Stimulated activated CD8-positive, alpha-beta memory T cell treated with anti-CD3 and anti-CD28 coated beads, Interleukin-15, amount 100 ng/mL, for 24 hours (primary cell): Measurements from ENCODE around the gene GLDN.

ENCODE experiments used
- DNase-seq: peaks from one replicate; pipeline ENCODE4 v3.0.0-alpha.2; 2020; ENCODE audit warnings: low read depth

Gene GLDN

GRCh38 chr15:51356983-51357382 is 15.5 kb downstream of the GLDN start:
- no peak for DNase-seq

DNA sequence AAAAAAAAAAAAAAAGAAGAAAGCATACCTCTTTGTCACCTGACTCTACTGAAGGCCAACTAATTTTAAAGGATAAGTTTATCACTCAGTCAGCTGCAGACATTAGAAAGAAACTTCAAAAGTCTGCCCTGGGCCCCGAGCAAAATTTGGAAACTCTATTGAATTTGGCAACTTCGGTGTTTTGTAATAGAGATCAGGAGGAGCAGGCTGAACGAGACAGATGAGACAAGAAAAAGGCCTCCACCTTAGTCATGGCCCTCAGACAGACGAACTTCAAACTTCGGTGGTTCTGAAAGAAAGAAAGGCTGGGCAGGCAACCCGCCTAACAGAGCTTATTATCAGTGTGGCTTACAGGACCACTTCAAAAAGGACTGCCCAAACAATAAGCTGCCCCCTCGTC is 18.5 kb downstream of the GLDN start:
- no peak for DNase-seq

DNA sequence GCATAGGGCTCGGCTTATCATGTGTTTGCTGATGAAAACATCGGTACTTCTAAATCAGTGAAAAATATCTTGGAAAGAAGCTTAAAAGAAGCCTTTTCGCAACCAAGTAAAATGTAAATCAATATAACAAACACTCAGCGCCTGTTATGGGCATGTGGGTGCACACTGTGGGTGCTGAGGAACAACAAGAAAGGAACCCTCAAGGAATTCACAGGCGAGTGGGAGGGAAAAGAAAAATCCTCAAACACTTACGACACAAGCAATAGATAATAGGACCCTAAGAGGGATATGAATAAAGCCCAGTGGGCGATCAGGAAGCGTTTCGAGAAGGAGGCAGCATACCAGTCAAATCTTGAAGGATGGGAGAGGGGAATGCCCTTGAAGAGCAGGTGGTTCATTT is 21.9 kb downstream of the GLDN start:
- DNase-seq: no peak

- no peak for DNase-seq
Observed at GRCh38 chr15:51365417-51365816, 24.0 kb downstream of the GLDN start.

DNA sequence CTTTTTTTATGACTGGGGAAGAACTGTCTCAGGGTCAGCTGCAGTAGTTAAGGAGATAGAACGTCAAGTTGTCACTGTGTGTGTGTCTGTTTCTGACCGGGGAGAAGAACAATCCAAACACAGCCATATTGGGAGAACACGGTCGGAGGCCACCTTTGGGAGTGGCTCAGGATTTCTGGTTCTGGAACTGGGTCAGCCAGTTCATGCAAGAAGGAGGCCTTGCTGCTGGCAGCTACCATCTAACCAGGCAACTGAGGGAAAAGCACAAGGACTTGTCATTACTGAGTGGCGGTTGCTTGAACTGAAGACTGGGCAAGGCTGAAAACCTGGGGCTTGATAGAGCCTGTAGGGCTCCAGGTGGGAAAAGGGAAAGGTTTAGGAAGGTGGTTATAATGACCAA is 24.6 kb downstream of the GLDN start:
- no peak for DNase-seq

DNA sequence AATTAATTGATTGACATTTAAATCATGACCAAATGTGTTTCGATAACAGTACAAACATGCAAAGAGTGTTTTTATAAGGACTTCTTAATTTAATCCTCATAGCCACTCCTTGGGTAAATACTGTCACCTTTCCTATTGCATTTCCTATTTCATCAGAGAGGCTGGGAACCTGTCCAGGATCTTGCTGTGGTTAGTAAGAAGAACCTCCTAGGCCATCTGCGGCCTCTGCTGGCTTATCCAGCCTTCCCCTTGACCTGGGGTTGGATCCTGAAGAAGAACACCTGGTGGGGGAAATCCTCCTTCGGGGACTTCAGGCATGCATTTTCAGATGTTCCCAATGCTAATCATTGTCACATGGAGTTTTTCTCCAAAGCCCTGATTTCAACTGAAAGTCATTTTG is 25.5 kb downstream of the GLDN start:
- DNase-seq: no peak

DNA sequence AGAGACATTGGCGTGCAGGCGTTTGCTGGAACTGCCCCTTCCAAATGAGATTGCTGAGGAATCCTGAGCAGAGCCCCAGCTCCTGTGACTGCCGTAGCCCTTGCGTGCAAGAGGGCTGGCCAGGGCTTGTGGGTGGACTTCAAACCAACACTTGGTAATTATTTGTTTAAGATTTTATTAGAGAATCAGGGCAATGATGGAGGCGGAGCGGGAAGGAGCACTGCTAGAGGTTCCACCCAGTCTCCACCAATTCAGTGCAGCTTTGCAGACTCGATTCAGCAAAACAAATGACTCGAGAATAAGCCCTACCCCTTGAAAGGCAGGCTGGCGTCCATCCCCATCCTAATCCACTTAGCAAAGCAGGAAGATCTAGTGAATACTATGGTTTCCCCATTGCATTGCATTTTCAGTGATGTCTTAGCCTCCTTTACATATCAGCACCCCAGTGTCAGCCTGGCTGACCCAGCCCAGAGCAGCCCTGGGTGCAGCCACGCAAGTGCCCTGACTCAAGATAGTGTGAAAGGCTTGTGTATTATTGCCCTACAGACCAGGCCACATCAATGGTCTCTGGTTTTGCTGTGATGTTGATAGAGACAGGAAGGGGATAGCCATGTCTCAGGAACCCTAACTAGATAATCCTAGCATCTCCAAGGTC is 26.0 kb downstream of the GLDN start:
- DNase-seq: no peak

GRCh38 chr15:51368307-51368706 is 26.9 kb downstream of the GLDN start:
- no peak for DNase-seq

GRCh38 chr15:51368751-51369450 is 27.4 kb downstream of the GLDN start:
- DNase-seq: no peak

DNA sequence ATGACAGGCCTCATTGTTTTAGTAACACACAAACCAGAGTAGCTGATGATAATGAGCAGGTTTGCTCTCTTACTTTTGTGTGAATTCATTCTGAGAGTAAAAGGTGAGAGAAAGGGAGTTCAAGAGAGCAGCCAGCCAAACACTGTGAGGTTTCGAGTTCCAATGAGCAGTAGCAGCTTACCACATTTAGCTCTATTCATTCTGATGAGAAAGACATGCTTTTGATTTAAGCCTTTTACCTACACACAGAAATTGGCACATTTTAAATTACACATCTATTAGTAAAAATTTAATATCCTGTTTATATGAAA is 28.0 kb downstream of the GLDN start:
- no peak for DNase-seq

GRCh38 chr15:51371266-51371665 is 29.8 kb downstream of the GLDN start:
- no peak for DNase-seq

DNA sequence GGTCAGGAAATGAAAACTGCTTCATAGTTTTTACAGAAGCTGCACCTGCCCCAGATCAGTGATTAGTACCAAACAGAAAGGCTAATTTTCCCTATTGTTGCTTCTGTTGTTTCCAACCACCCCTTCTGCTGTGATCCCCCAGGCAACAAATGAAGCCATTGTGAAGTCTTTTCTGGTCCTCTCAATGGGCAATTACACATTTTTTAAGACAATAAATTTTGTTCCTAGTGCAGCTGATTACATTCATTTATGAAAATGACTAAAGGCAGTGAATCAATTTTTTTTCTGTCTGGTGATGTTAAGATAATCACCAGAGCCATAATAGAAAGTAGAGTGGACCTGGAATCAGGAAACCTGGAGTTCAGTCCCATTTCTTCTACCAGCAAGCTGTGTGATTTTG is 32.7 kb downstream of the GLDN start:
- DNase-seq: no peak

- DNase-seq: no peak
Observed at GRCh38 chr15:51375966-51376640, 34.6 kb downstream of the GLDN start.

DNA sequence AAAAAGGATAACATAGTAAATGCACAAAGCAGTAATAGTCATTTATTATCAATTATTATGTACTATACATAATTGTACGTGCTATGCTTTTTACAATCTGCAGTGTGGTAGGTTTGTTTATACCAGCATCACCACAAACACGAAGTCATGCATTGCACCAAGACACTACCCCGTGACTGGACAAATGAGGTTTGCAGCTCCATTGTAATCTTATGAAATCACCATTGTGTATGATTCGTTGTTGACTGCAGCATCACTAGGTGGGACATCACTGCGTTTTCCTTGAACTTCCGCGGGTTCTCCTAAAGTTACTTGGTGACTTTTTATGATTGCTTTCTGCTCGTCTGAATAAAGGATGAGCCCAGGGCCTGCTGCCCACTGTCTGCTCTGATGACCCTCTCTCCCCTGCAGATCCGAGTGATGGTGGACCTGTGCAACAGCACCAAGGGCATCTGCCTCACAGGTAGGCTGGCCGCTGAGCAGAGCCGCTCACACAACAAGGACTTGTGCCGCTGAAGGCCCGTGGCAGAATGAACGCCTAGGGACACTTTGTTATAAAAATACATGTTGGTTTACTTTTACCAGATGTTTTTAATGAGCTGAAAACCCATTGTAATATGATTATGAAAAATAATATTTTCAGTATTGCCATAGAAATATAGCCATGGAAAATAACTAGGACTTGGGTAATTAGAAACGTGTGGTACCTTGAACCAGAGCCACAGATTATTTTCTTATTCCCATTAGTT is 35.8 kb downstream of the GLDN start:
- no peak for DNase-seq

GRCh38 chr15:51378406-51378805 is 37.0 kb downstream of the GLDN start:
- no peak for DNase-seq

DNA sequence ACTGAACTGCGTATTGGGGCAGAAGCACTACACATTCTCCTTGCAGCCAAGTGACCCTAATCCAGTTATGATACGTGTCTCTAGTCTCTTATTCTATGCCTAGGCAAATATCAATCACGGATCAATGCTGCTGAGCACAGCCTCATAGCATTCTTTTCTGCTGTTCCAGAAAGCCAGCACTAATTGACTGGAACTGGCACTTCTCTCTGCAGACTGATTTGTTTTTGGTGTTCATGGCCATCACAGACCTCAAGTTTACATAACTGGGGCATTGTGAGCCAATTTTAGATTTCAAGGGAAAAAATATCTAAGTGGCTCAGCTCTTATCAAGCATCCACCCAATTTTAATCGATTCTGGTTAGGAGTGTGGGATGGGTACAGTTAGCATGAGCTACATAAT is 37.9 kb downstream of the GLDN start:
- no peak for DNase-seq

GRCh38 chr15:51380999-51381806 is 39.7 kb downstream of the GLDN start:
- DNase-seq: no peak

- no peak for DNase-seq
Observed at GRCh38 chr15:51382787-51383186, 41.3 kb downstream of the GLDN start.

- no peak for DNase-seq
Observed at GRCh38 chr15:51386029-51386428, 44.6 kb downstream of the GLDN start.

DNA sequence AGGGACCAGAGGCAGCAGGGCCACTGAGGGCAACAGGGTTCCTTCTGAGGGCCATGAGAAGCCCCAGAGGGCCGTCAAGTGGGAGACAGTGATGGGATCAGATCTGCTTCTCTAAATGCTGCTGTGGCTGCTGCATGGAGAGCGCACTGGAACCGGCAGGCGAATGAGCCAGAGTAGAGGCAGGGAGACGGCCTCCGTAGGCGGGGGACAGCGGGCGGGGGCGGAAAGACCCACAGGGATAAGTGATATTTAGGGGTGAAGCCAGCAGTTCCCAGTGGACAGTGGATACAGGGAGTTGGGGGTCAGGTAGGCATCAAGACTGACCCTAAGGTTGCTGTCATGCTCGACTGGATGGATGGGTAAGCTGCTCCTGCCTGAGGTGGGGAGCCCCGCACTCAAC is 45.0 kb downstream of the GLDN start:
- DNase-seq: no peak

DNA sequence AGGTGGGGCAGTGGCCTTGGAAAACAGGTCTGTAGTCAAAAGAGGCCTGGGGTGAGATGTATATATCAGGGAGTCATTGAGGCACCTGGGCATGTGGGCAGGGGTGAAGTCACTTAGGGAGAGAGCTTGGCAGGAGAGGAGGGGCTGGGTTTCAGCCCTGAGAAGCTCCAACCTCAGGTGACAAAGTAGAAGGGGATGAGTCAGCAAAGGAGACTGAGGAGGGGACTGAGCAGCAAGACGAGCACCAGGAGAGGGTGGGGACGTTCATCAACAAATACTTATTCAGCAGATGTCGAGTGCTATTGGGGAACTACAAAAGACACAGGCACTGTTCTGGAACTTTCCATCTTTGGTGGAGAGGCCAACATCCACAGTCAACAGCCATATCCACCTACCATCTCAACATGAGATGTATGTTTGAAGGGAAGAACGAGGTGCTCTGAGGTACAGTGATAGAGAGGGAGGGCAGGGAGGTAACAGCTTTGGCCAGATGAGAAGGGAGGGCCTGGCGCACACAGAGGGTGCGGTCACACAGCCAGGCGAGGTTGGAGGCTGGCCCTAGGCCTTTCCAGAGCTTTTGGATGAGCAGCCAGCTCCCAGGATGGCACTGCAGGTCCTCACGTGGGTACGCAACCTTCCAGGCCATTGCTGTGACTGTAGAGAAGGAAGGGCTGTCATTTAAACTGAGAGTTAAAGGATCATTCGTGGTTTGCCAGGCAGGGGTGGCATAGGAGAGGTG is 45.7 kb downstream of the GLDN start:
- no peak for DNase-seq

DNA sequence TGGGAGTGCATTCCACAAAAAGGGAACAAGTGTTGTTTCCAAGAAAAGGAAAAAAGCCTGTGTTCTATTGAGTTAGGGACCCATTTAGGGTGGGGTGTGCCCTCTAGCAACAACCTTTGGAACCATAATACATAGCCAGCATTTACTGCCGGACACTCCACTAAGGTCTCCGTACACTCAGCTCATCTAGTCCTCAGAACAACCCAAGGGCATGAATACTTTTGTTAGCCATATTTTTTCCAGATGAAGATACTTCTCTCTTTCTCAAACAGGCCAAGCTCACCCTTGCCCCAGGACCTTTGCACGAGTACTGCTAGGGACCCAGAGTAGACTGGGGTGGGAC is 46.2 kb downstream of the GLDN start:
- DNase-seq: no peak
